Left colon (tissue), 2 donors: Measurements from ENCODE around the gene PRDM2. TPM values are rescaled to one million over a fixed set of nuclear protein-coding genes. Genes with fewer than 3 reads are reported as not detected.
A peak's percentile ranks its signal among the peaks of the same experiment; 100 is the strongest.
"Not testable (repeated sequence)": the region's sequence is repeated elsewhere in the genome, so short reads cannot be mapped to it uniquely, and the experiment has no call there.

Experiments
- ATAC-seq: fragments of 200-7000 bp; cut with Tn5 transposase; one replicate; pipeline ENCODE4 v1.9.1; 2020; ENCODE audit warnings: mild to moderate bottlenecking, moderate library complexity
- DNase-seq, 2 donors: peaks; one replicate each; pipeline ENCODE4 v3.0.0-alpha.2; 2020
- intact Hi-C, 2 donors: fragments of 100-400 bp; cut with DNase I in 1 of 2; cut with micrococcal nuclease in 1 of 2; formaldehyde crosslinking; loops; one replicate each; pipeline versions ENCODE4 v1.11.2 to v1.14.0; 2022; cut with DNase I, micrococcal nuclease
- total RNA-seq, 2 donors: library from RNA; stranded (reverse); fragmentation: NEBNext Ultra II Directional; extraction: Animal tissue kit (Norgen Biotek cat#: 25700); gene quantifications; one replicate each; pipeline ENCODE4 v1.2.1, GENCODE V29; 2021
- donor health status: DM: no; HTN: no; CAD: no.
- donor health status: DM: yes; HTN: yes; CAD: no.

The PRDM2 gene
- total RNA-seq, 2 donors from 2014 or later = 33.3 to 33.8 TPM

GRCh38 chr1:13694886-13695684 is 4.9 kb upstream of the PRDM2 start:
- intact Hi-C loops = no loop called here
- ATAC-seq = no peak

GRCh38 chr1:13697738-13698137 is 2.2 kb upstream of the PRDM2 start:
- intact Hi-C loops = no loop called here
- DNase-seq (no peak), ATAC-seq (no peak)

More at GRCh38 chr1:13694886-13695684, 4.9 kb upstream of the PRDM2 start:
- no peak for DNase-seq

- intact Hi-C loops = no loop called here
- DNase-seq (peak; percentile 31 to 32), ATAC-seq (peak; percentile 47)
These were observed 478 bp upstream of the PRDM2 start for GRCh38 chr1:13699510-13699909.

GRCh38 chr1:13700521-13701270 is 708 bp downstream of the PRDM2 start:
- ATAC-seq (peak; percentile 65), DNase-seq (peak; percentile 35 to 65)
- intact Hi-C loops = no loop called here

- no peak for DNase-seq
- no peak for ATAC-seq
- intact Hi-C loops = no loop called here
These were observed 1.3 kb downstream of the PRDM2 start for GRCh38 chr1:13701271-13701640.

- DNase-seq = no peak
- ATAC-seq = no peak
- intact Hi-C loops = no loop called here
These were observed 2.6 kb downstream of the PRDM2 start for GRCh38 chr1:13702425-13703127.

GRCh38 chr1:13703128-13703513 is 3.1 kb downstream of the PRDM2 start:
- intact Hi-C loops = no loop called here
- DNase-seq = no peak

GRCh38 chr1:13703558-13704490 is 3.8 kb downstream of the PRDM2 start:
- ATAC-seq (no peak), DNase-seq (no peak)
- intact Hi-C loops = no loop called here

More at GRCh38 chr1:13703128-13703513, 3.1 kb downstream of the PRDM2 start:
- no peak for ATAC-seq

GRCh38 chr1:13706046-13706445 is 6.1 kb downstream of the PRDM2 start:
- intact Hi-C loops = no loop called here
- no peak for DNase-seq
- peak; percentile 26 for ATAC-seq

- DNase-seq (no peak), ATAC-seq (no peak)
- intact Hi-C loops = no loop called here
These were observed 7.2 kb downstream of the PRDM2 start for GRCh38 chr1:13707164-13707563.

- intact Hi-C loops = no loop called here
- ATAC-seq (peak; percentile 83), DNase-seq (peak in 1 of 2 donors; percentile 46)
These were observed 8.5 kb downstream of the PRDM2 start for GRCh38 chr1:13708380-13708982.

- ATAC-seq (peak; percentile 87), DNase-seq (no peak)
- intact Hi-C loops = no loop called here
These were observed 10.1 kb downstream of the PRDM2 start for GRCh38 chr1:13710086-13710485.

- no peak for DNase-seq
- ATAC-seq = no peak
- intact Hi-C loops = no loop called here
These were observed 14.9 kb downstream of the PRDM2 start for GRCh38 chr1:13714851-13715250.

- intact Hi-C loops, DNase-seq, ATAC-seq: not testable (repeated sequence)
These were observed 15.8 kb downstream of the PRDM2 start for GRCh38 chr1:13715616-13716287.

- DNase-seq (no peak), ATAC-seq (no peak)
- intact Hi-C loops = no loop called here
These were observed 22.9 kb downstream of the PRDM2 start for GRCh38 chr1:13722808-13723360.

- intact Hi-C loops = no loop called here
- ATAC-seq = no peak
- no peak for DNase-seq
These were observed 23.8 kb downstream of the PRDM2 start for GRCh38 chr1:13723810-13724209.

GRCh38 chr1:13725714-13726175 is 25.8 kb downstream of the PRDM2 start:
- DNase-seq = peak in 1 of 2 donors; percentile 70
- ATAC-seq = peak; percentile 89
- intact Hi-C loops = no loop called here
